ENCODE measurements around the gene MELK.

MELK gene

GRCh38 chr9:36676778-36677485 is 104.2 kb downstream of the MELK start:
- FAIRE-seq, result no peak

GRCh38 chr9:36677611-36678010 is 104.9 kb downstream of the MELK start:
- FAIRE-seq, result no peak

- FAIRE-seq, result no peak
Observed at GRCh38 chr9:36679710-36680109, 107.0 kb downstream of the MELK start.

- FAIRE-seq, result no peak
Observed at GRCh38 chr9:36686471-36686870, 113.8 kb downstream of the MELK start.

GRCh38 chr9:36690412-36691168 is 117.9 kb downstream of the MELK start:
- no peak for FAIRE-seq

GRCh38 chr9:36691671-36692070 is 119.0 kb downstream of the MELK start:
- FAIRE-seq, result no peak

- FAIRE-seq, result no peak
Observed at GRCh38 chr9:36698984-36699383, 126.3 kb downstream of the MELK start.

GRCh38 chr9:36704148-36704547 is 131.5 kb downstream of the MELK start:
- FAIRE-seq, result no peak

GRCh38 chr9:36713515-36714490 is 141.1 kb downstream of the MELK start:
- FAIRE-seq, result no peak

GRCh38 chr9:36716496-36716895 is 143.8 kb downstream of the MELK start:
- no peak for FAIRE-seq

GRCh38 chr9:36717276-36717675 is 144.6 kb downstream of the MELK start:
- FAIRE-seq, result no peak

GRCh38 chr9:36718612-36719011 is 145.9 kb downstream of the MELK start:
- FAIRE-seq, result no peak

GRCh38 chr9:36720043-36720442 is 147.3 kb downstream of the MELK start:
- no peak for FAIRE-seq

GRCh38 chr9:36721846-36722588 is 149.3 kb downstream of the MELK start:
- no peak for FAIRE-seq

GRCh38 chr9:36725777-36726356 is 153.2 kb downstream of the MELK start:
- no peak for FAIRE-seq

All from islet of Langerhans (tissue), 1 donor.